Fibroblast of lung (primary cell): ENCODE results near the gene TMEM178B.

ENCODE experiments used
- EZH2 ChIP-seq: IDR thresholded peaks from 2 replicates; pipeline ENCODE4 v1.5.1; 2012; ENCODE audit warnings: low read length, control low read depth, mild to moderate bottlenecking; ENCODE audit errors: missing control alignments
- TF ChIP-seq, protein P1 (sequence below), 2 donors: IDR thresholded peaks in 1 of 2; conservative IDR thresholded peaks in 1 of 2; 1 replicate in 1 of 2; 2 replicates in 1 of 2; pipeline ENCODE4 v1.5.1; 2011 to 2012; ENCODE audit warnings: low read length in 2 of 2, control low read depth in 1 of 2, inconsistent platforms in 1 of 2, low read depth in 1 of 2, mild to moderate bottlenecking in 1 of 2

DNA sequence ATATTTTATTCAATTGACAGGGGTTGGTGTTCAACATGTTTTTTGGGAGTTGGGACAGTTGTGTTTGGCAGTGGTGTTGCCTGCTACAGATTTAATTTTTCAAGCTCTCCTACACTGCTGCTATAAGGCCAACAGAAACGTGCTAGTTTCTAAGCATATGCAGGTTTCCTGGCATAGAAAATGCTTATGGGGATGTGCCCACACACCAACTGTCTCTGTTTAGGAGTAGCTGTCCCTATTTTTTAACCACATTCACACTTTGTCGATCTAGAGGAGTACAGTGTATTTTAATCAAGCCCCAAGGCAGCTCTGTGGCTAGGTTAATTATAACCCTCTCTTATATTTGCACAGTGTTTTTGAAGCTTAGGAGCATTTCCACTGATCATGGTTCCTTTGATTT is 28.6 kb downstream of the TMEM178B start:
- TF ChIP-seq, protein P1, sequence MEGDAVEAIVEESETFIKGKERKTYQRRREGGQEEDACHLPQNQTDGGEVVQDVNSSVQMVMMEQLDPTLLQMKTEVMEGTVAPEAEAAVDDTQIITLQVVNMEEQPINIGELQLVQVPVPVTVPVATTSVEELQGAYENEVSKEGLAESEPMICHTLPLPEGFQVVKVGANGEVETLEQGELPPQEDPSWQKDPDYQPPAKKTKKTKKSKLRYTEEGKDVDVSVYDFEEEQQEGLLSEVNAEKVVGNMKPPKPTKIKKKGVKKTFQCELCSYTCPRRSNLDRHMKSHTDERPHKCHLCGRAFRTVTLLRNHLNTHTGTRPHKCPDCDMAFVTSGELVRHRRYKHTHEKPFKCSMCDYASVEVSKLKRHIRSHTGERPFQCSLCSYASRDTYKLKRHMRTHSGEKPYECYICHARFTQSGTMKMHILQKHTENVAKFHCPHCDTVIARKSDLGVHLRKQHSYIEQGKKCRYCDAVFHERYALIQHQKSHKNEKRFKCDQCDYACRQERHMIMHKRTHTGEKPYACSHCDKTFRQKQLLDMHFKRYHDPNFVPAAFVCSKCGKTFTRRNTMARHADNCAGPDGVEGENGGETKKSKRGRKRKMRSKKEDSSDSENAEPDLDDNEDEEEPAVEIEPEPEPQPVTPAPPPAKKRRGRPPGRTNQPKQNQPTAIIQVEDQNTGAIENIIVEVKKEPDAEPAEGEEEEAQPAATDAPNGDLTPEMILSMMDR (conservative IDR thresholded peaks at IDR 0.05 in 1 of 2, IDR thresholded peaks at IDR 0.05 in 1 of 2; ENCODE audit: low read depth in 1 of 2, low read length in 2 of 2), result no peak
- TF ChIP-seq EZH2, result no peak
